ENCODE data around the gene NFATC1. TPM values are rescaled to one million over a fixed set of nuclear protein-coding genes. Genes with fewer than 3 reads are reported as not detected.

Gene NFATC1
- total RNA-seq, 1 donor from 2014 or later: 0.46 TPM

DNA sequence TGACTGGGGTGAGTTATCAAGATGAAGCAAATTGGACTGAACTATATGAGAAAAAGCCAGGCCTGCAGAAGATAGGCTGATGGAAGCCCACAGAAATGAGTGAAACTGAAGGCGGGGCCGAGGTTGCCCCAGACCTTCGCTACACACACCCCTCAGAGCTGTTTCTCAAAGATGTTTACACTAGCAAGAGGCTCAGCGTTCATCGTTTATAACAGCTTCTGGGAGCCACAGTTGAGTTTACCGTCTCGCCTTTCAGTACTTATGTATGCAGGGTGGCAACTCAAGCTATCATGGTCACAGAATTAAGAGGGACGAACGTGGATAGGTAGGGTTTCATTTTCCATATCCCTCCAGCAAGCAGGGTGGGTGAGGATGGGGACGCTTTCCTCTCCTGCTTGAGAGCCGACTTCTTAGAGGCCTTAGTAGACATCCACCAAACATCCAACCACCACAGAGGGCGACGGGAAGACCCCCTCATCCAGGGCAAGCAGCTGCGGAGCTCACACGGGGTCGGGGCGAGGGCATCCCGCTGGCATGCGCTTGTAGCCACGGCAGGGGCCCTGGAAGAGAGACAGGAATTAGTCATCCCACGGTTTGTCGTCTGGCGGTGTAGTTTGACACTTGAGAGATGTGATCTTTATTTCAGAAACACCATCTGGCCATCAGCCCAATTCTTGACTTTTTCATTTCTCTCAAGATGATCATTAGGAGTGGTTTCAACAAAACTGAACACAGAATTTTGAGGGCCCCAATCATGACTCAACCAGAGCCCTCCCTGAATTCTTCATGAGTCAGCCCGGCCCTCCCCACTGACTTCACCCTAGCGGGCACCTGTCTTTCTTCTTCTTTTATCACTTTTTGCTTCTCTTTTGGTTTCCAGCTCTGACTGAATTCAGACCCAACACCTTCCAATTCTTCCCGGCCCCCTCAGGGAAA, 174.8 kb downstream of the NFATC1 start:
- H3K4me3 ChIP-seq (ENCODE audit: low read depth, low read length): no peak overlapping the region
- DNase-seq (ENCODE audit: low read depth): no peak
- TF ChIP-seq, protein P1, sequence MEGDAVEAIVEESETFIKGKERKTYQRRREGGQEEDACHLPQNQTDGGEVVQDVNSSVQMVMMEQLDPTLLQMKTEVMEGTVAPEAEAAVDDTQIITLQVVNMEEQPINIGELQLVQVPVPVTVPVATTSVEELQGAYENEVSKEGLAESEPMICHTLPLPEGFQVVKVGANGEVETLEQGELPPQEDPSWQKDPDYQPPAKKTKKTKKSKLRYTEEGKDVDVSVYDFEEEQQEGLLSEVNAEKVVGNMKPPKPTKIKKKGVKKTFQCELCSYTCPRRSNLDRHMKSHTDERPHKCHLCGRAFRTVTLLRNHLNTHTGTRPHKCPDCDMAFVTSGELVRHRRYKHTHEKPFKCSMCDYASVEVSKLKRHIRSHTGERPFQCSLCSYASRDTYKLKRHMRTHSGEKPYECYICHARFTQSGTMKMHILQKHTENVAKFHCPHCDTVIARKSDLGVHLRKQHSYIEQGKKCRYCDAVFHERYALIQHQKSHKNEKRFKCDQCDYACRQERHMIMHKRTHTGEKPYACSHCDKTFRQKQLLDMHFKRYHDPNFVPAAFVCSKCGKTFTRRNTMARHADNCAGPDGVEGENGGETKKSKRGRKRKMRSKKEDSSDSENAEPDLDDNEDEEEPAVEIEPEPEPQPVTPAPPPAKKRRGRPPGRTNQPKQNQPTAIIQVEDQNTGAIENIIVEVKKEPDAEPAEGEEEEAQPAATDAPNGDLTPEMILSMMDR (conservative IDR thresholded peaks at IDR 0.05; ENCODE audit: low read depth, low read length): no peak

DNA sequence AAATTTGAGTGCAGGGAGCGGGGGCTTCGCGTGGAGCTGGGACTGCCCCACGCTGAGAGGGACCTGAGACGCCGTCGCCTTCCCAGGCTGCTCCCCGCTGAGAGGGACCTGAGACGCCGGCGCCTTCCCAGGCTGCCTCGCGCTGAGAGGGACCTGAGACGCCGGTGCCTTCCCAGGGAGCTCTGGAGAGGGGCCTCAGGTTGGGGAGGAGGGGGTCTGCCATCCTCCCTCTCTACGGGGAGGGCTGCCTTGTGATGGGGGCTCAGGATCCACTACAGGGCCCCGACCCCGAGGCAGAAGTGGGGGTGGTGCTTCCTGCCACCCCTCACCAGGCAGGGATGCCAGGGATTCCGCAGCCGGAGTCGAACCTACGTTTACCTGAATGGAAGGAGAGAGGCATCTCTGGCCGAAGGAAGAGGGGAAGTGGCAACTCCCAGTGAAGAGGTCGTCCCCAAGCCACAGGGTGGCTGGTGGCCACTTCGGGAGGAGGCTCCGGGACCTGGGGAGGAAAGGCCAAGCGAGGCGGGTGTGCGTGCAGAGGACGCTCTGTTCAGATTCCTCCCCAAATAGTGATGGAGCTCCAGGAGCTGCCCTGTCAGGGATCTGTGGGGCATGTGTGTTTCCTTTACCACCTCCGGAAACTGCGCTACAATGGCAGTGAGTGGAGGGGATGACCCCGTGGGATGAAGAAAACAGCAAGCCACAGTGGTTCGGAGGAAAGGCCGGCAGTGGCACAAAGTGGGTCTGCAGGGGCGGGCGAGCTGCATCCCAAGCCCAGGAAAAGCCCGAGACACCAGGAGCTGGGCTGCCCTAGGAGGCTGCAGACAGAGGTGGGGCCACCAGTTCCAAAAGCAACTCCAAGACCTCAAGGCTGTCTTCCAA, 175.7 kb downstream of the NFATC1 start:
- H3K4me3 ChIP-seq (ENCODE audit: low read depth, low read length): no peak overlapping the region
- TF ChIP-seq, protein P1 (conservative IDR thresholded peaks at IDR 0.05; ENCODE audit: low read depth, low read length): no peak
- DNase-seq (ENCODE audit: low read depth): no peak

DNA sequence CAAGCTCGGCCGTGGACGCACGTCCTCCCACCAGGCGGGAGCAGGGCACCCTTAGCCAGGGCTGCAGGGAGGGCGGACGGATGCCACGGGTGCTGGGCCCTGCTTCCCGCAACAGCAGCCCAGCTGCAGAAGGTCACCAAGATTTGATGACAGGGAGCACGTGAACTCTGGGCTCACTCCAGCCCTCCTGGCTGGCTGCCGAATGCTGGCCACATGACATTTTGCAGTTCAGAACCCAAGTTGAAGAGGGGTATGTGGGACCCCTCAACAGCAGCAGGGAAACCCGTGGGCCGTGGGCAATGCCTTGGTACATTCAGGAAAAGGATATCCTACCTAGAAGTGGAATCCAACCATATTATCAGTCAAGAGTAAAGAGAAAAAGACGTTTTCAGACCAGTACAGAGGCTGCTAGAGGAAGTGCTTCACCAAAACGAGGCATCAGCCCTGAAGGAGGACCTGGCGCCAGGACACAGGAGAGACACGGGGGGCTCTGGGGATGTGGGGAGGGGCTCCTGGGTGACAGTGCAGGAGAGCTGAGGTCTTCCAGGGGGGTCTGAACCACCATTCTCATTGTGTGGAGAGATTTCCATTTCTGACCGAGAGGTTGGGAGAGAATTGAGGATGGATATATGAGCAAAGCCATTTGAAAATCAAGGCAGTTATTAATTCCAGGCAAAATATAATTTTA, 176.5 kb downstream of the NFATC1 start:
- H3K4me3 ChIP-seq (ENCODE audit: low read depth, low read length): no peak overlapping the region
- TF ChIP-seq, protein P1 (conservative IDR thresholded peaks at IDR 0.05; ENCODE audit: low read depth, low read length): no peak
- no peak for DNase-seq (ENCODE audit: low read depth)

DNA sequence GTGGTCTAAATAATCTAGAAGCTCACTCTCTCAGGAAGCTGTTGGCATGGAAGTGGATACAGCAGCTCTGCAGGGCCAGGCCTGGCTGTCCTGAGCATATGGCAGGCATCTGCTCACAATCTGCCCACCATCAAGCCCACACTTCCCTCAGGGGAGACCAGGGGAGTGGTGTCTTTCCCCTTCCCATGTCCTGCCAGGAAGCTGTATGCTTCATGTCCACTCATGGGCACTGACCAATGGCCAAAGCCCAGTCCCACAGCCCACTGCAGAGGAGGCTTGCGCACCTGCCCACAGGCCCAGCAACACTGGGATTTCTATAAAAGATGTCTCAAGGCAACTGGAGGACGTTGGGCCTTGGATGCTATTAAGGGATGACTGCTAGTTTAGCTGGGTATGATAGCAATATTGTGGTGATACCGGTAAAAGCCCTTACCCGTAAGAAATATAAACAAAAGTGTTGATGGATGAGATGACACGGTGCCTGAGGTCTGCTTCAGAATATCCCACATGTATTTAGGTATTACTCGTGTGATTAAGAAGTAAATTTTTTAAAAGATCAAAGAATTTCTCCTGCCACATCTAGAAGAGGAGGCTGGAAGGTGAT, 177.2 kb downstream of the NFATC1 start:
- TF ChIP-seq, protein P1 (conservative IDR thresholded peaks at IDR 0.05; ENCODE audit: low read depth, low read length): no peak
- no peak overlapping the region for H3K4me3 ChIP-seq (ENCODE audit: low read depth, low read length)
- DNase-seq (ENCODE audit: low read depth): no peak

DNA sequence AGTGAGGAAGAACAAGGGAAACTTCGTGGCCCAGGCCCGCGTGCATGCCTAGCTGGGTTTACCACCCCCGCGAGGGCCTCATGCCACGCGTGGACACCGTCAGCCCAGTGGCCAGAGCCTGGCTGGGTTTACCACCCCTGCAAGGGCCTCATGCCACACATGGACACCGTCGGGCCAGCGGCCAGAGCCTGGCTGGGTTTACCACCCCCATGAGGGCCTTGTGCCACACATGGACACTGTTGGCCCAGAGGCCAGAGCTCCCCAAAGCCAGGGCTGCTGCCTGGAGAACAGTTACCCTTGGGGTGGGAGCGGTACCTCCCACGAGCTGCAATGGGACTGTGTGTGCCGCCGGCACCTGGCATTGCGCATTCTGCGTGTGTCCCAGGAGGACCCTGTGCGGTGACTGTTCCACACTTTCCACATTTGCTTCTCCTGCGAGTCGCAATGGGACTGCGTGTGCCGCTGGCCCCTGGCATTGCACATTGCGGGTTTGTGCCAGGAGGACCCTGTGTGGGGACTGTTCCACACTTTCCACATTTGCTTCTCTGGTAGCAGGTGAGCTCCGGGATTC, 178.3 kb downstream of the NFATC1 start:
- TF ChIP-seq, protein P1 (conservative IDR thresholded peaks at IDR 0.05; ENCODE audit: low read depth, low read length): no peak
- H3K4me3 ChIP-seq (ENCODE audit: low read depth, low read length): no peak overlapping the region
- no peak for DNase-seq (ENCODE audit: low read depth)

DNA sequence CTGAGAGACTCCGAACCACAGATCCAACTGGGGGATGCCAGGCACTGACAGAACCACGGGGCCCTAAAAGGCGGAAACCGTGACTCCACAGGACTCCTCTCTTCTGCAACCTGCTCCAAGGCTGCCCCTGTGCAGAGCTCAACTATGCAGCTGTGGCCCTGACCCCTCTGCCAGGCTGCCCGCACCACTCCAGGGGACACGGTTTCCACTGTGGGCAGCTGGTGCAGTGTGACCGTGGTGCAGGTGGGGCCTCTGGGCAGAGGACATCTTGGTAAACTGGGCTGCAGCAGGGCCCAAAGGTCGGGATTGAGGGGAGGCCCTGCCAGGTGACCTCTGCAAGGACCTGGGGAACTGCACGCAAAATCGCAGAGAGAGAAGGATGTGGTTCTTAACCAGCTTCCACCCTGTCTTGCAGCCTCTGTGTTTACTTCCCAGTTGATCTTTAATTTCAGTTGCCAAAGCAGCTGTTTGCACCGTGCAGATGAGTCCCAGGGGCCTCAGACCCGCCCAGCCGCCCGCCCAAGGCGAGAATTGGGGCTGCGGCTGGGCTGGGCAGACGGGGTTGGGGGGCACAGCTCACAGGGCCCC, 179.3 kb downstream of the NFATC1 start:
- DNase-seq (ENCODE audit: low read depth): no peak
- TF ChIP-seq, protein P1 (conservative IDR thresholded peaks at IDR 0.05; ENCODE audit: low read depth, low read length): no peak
- no peak overlapping the region for H3K4me3 ChIP-seq (ENCODE audit: low read depth, low read length)

Measured in epithelial cell of proximal tubule (primary cell).